Left lung (tissue), 10 donors: ENCODE results near the gene USP21. TPM values are rescaled to one million over a fixed set of nuclear protein-coding genes. Genes with fewer than 3 reads are reported as not detected.

ENCODE experiments used
- ATAC-seq: fragments of 200-7000 bp; cut with Tn5 transposase; one replicate; pipeline ENCODE4 v1.9.1; 2020; ENCODE audit warnings: moderate library complexity
- DNase-seq, 4 donors: peaks; one replicate each; pipeline ENCODE4 v3.0.0-alpha.2; 2013 to 2020
- H3K27ac ChIP-seq, 2 donors: fragments of 200-600 bp; sonication (generic) in 1 of 2; one replicate each; pipeline versions ENCODE4 v1.5.0 to v1.8.0; 2020 to 2021
- H3K27me3 ChIP-seq, 2 donors: fragments of 200-600 bp; sonication (generic) in 1 of 2; one replicate each; pipeline versions ENCODE4 v1.5.0 to v1.8.0; 2020 to 2021
- H3K36me3 ChIP-seq, 2 donors: fragments of 200-600 bp; sonication (generic) in 1 of 2; one replicate each; pipeline versions ENCODE4 v1.5.0 to v1.8.0; 2020 to 2021
- H3K4me1 ChIP-seq, 2 donors: fragments of 200-600 bp; one replicate each; pipeline ENCODE4 v1.8.0; 2021
- H3K4me3 ChIP-seq, 2 donors: fragments of 200-600 bp; sonication (generic) in 1 of 2; one replicate each; pipeline versions ENCODE4 v1.5.0 to v1.8.0; 2020 to 2021; ENCODE audit warnings: mild to moderate bottlenecking in 1 of 2
- H3K9me3 ChIP-seq, 2 donors: fragments of 200-600 bp; sonication (generic) in 1 of 2; one replicate each; pipeline versions ENCODE4 v1.5.0 to v1.8.0; 2020 to 2021
- CTCF ChIP-seq, 2 donors: fragments of 200-600 bp; sonication (generic) in 1 of 2; IDR thresholded peaks; one replicate each; pipeline versions ENCODE4 v1.5.0 to v1.8.0; 2021; ENCODE audit warnings: antibody characterized with exemption in 2 of 2
- intact Hi-C, 2 donors: fragments of 100-400 bp; cut with DNase I; formaldehyde crosslinking; loops; one replicate each; pipeline versions ENCODE4 v1.11.2 to v1.14.2; 2022
- polyA plus RNA-seq, 6 donors: library from polyadenylated mRNA; unstranded; fragments of 120-200 nt; gene quantifications; one replicate each; pipeline ENCODE4 v1.2.1, GENCODE V29; 2013; ENCODE audit not compliant: insufficient read length in 6 of 6
- total RNA-seq, 2 donors: library from RNA; stranded (reverse); fragmentation: NEBNext Ultra II Directional; extraction: Animal tissue kit (Norgen Biotek cat#: 25700); gene quantifications; one replicate each; pipeline ENCODE4 v1.2.1, GENCODE V29; 2021
- donor health status: DM: no; HTN: yes; CAD: no.
- donor health status: DM: no; HTN: no; CAD: no.

USP21 gene
- total and polyA plus RNA-seq, 8 donors: 24.1 to 53.3 (median 45.5) TPM

- intact Hi-C loops: no loop called here
- peak overlapping the region; percentile 61 to 66 for H3K4me3 ChIP-seq
- ATAC-seq: peak; percentile 7
- peaks cover 0 to 17% of the 10 kb centered on the region in 2 donors for H3K36me3 ChIP-seq
- H3K27ac ChIP-seq: peak overlapping the region; percentile 94 to 96
- H3K9me3 ChIP-seq: no peaks in the 10 kb centered on the region
- H3K27me3 ChIP-seq: no peaks in the 10 kb centered on the region
- TF ChIP-seq CTCF (IDR thresholded peaks at IDR 0.05): no peak
- H3K4me1 ChIP-seq: peaks cover 0 to 24% of the 10 kb centered on the region in 2 donors
- no peak for DNase-seq
These were observed 6.1 kb upstream of the USP21 start for GRCh38 chr1:161153176-161153575.

- DNase-seq (peak; percentile 83 to 92 (median 88)), ATAC-seq (peak; percentile 95)
- H3K36me3 ChIP-seq: peaks cover 0 to 20% of the 10 kb centered on the region in 2 donors
- no peak for TF ChIP-seq CTCF (IDR thresholded peaks at IDR 0.05)
- H3K9me3 ChIP-seq: no peaks in the 10 kb centered on the region
- peak within 1 kb of the TSS; percentile 94 to 96 for H3K27ac ChIP-seq
- no peaks in the 10 kb centered on the region for H3K27me3 ChIP-seq
- intact Hi-C loops: no loop called here
- peaks cover 2 to 28% of the 10 kb centered on the region in 2 donors for H3K4me1 ChIP-seq
- peak within 1 kb of the TSS; percentile 61 to 66 for H3K4me3 ChIP-seq
These were observed 5.5 kb upstream of the USP21 start, which contains the start of gene UFC1 for GRCh38 chr1:161153682-161154337. UFC1 (plus strand) TSS chr1:161153978; CDS start chr1:161153998, 20 bp downstream.

- intact Hi-C loops: no loop called here
- Histone ChIP-seq H3K27me3 (no peaks in the 10 kb centered on the region), H3K9me3 (no peaks in the 10 kb centered on the region), H3K27ac (no peak overlapping the region), H3K4me1 (peaks cover 10 to 48% of the 10 kb centered on the region in 2 donors), H3K4me3 (no peak overlapping the region), H3K36me3 (peaks cover 0 to 37% of the 10 kb centered on the region in 2 donors)
- TF ChIP-seq CTCF (IDR thresholded peaks at IDR 0.05): no peak
- DNase-seq (no peak), ATAC-seq (no peak)
These were observed 1.4 kb upstream of the USP21 start for GRCh38 chr1:161157867-161158266.

- peak overlapping the region; percentile 81 to 91 for H3K4me3 ChIP-seq
- intact Hi-C loops: no loop called here
- H3K4me1 ChIP-seq: peaks cover 10 to 44% of the 10 kb centered on the region in 2 donors
- DNase-seq (no peak), ATAC-seq (no peak)
- peak overlapping the region; percentile 82 to 83 for H3K27ac ChIP-seq
- H3K27me3 ChIP-seq: no peaks in the 10 kb centered on the region
- H3K9me3 ChIP-seq: no peaks in the 10 kb centered on the region
- peaks cover 0 to 43% of the 10 kb centered on the region in 2 donors for H3K36me3 ChIP-seq
- TF ChIP-seq CTCF (IDR thresholded peaks at IDR 0.05): no peak
These were observed 837 bp upstream of the USP21 start for GRCh38 chr1:161158316-161159010.

GRCh38 chr1:161159913-161160243 is 578 bp downstream of the USP21 start:
- H3K4me1 ChIP-seq: peaks cover 10 to 38% of the 10 kb centered on the region in 2 donors
- H3K9me3 ChIP-seq: no peaks in the 10 kb centered on the region
- peak overlapping the region; percentile 81 to 91 for H3K4me3 ChIP-seq
- ATAC-seq (no peak), DNase-seq (no peak)
- H3K36me3 ChIP-seq: peaks cover 0 to 55% of the 10 kb centered on the region in 2 donors
- TF ChIP-seq CTCF (IDR thresholded peaks at IDR 0.05): no peak
- H3K27me3 ChIP-seq: no peaks in the 10 kb centered on the region
- intact Hi-C loops: no loop called here
- peak overlapping the region; percentile 82 to 83 for H3K27ac ChIP-seq
